ENCODE data around the gene SLC38A4. TPM values are rescaled to one million over a fixed set of nuclear protein-coding genes. Genes with fewer than 3 reads are reported as not detected.

The SLC38A4 gene
- total RNA-seq, 1 donor from 2014 or later = 2.5 TPM

- TF ChIP-seq EZH2phosphoT487 (IDR thresholded peaks at IDR 0.05) = no peak
- TF ChIP-seq, protein P1, sequence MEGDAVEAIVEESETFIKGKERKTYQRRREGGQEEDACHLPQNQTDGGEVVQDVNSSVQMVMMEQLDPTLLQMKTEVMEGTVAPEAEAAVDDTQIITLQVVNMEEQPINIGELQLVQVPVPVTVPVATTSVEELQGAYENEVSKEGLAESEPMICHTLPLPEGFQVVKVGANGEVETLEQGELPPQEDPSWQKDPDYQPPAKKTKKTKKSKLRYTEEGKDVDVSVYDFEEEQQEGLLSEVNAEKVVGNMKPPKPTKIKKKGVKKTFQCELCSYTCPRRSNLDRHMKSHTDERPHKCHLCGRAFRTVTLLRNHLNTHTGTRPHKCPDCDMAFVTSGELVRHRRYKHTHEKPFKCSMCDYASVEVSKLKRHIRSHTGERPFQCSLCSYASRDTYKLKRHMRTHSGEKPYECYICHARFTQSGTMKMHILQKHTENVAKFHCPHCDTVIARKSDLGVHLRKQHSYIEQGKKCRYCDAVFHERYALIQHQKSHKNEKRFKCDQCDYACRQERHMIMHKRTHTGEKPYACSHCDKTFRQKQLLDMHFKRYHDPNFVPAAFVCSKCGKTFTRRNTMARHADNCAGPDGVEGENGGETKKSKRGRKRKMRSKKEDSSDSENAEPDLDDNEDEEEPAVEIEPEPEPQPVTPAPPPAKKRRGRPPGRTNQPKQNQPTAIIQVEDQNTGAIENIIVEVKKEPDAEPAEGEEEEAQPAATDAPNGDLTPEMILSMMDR (IDR thresholded peaks at IDR 0.05) = no peak
- H3K36me3 ChIP-seq = no peaks in the 10 kb centered on the region
These were observed 45.9 kb downstream of the SLC38A4 start for GRCh38 chr12:46779879-46780278.

GRCh38 chr12:46779063-46779462 is 46.7 kb downstream of the SLC38A4 start:
- Mint-ChIP-seq H3K4me1 (no peaks in the 10 kb centered on the region), H3K9me3 (no peaks in the 10 kb centered on the region), H3K27ac (no peak overlapping the region), H3K4me3 (no peak overlapping the region), H3K36me3 (no peaks in the 10 kb centered on the region), H3K27me3 (ENCODE audit: insufficient read depth, low read depth) (no peaks in the 10 kb centered on the region)
- Histone ChIP-seq H3K4me3 (no peak overlapping the region), H3K4me1 (no peaks in the 10 kb centered on the region), H3K27ac (no peak overlapping the region), H3K27me3 (no peaks in the 10 kb centered on the region), H3K9me3 (ENCODE audit: low read depth) (no peaks in the 10 kb centered on the region), H3K9ac (no peak overlapping the region), H3F3A (ENCODE audit: low read depth) (no peaks in the 10 kb centered on the region), H3K4me2 (no peak overlapping the region), H2AFZ (replicated peaks) (no peak overlapping the region), H3K79me2 (ENCODE audit: low read depth) (no peaks in the 10 kb centered on the region), H4K20me1 (ENCODE audit: low read depth) (no peaks in the 10 kb centered on the region), H3K36me3 (no peaks in the 10 kb centered on the region)
- TF ChIP-seq EZH2phosphoT487 (IDR thresholded peaks at IDR 0.05) = no peak
- TF ChIP-seq EZH2 (IDR thresholded peaks at IDR 0.05) = no peak
- TF ChIP-seq, protein P1 (IDR thresholded peaks at IDR 0.05) = no peak
- no peak for DNase-seq (ENCODE audit: low spot score)

More at GRCh38 chr12:46779879-46780278, 45.9 kb downstream of the SLC38A4 start:
- Mint-ChIP-seq H3K27me3 (ENCODE audit: insufficient read depth, low read depth) (no peaks in the 10 kb centered on the region), H3K4me1 (no peaks in the 10 kb centered on the region), H3K4me3 (no peak overlapping the region), H3K27ac (no peak overlapping the region), H3K36me3 (no peaks in the 10 kb centered on the region), H3K9me3 (no peaks in the 10 kb centered on the region)
- no peaks in the 10 kb centered on the region for H3F3A ChIP-seq (ENCODE audit: low read depth)
- no peaks in the 10 kb centered on the region for H3K4me1 ChIP-seq
- H3K79me2 ChIP-seq (ENCODE audit: low read depth) = no peaks in the 10 kb centered on the region
- no peak overlapping the region for H3K9ac ChIP-seq
- no peak overlapping the region for H2AFZ ChIP-seq (replicated peaks)
- H3K4me3 ChIP-seq = no peak overlapping the region
- H4K20me1 ChIP-seq (ENCODE audit: low read depth) = no peaks in the 10 kb centered on the region
- H3K27ac ChIP-seq = no peak overlapping the region
- no peaks in the 10 kb centered on the region for H3K9me3 ChIP-seq (ENCODE audit: low read depth)
- no peak for DNase-seq (ENCODE audit: low spot score)
- H3K27me3 ChIP-seq = no peaks in the 10 kb centered on the region
- H3K4me2 ChIP-seq = no peak overlapping the region

GRCh38 chr12:46778415-46778814 is 47.4 kb downstream of the SLC38A4 start:
- Mint-ChIP-seq H3K27me3 (ENCODE audit: insufficient read depth, low read depth) (no peaks in the 10 kb centered on the region), H3K27ac (no peak overlapping the region), H3K4me3 (no peak overlapping the region), H3K36me3 (no peaks in the 10 kb centered on the region), H3K9me3 (no peaks in the 10 kb centered on the region), H3K4me1 (no peaks in the 10 kb centered on the region)
- H3K27ac ChIP-seq = no peak overlapping the region
- no peak overlapping the region for H2AFZ ChIP-seq (replicated peaks)
- H3K9ac ChIP-seq = no peak overlapping the region
- H3K4me2 ChIP-seq = no peak overlapping the region
- TF ChIP-seq EZH2phosphoT487 (IDR thresholded peaks at IDR 0.05) = no peak
- no peak for TF ChIP-seq EZH2 (IDR thresholded peaks at IDR 0.05)
- TF ChIP-seq, protein P1 (IDR thresholded peaks at IDR 0.05) = no peak
- no peaks in the 10 kb centered on the region for H3K4me1 ChIP-seq
- DNase-seq (ENCODE audit: low spot score) = no peak
- H3K36me3 ChIP-seq = no peaks in the 10 kb centered on the region
- no peak overlapping the region for H3K4me3 ChIP-seq
- no peaks in the 10 kb centered on the region for H3K79me2 ChIP-seq (ENCODE audit: low read depth)
- no peaks in the 10 kb centered on the region for H4K20me1 ChIP-seq (ENCODE audit: low read depth)
- no peaks in the 10 kb centered on the region for H3K9me3 ChIP-seq (ENCODE audit: low read depth)
- H3F3A ChIP-seq (ENCODE audit: low read depth) = no peaks in the 10 kb centered on the region
- H3K27me3 ChIP-seq = no peaks in the 10 kb centered on the region
